ENCODE results near the gene SLC15A1.
A peak's percentile ranks its signal among the peaks of the same experiment; 100 is the strongest.

SLC15A1 gene

DNA sequence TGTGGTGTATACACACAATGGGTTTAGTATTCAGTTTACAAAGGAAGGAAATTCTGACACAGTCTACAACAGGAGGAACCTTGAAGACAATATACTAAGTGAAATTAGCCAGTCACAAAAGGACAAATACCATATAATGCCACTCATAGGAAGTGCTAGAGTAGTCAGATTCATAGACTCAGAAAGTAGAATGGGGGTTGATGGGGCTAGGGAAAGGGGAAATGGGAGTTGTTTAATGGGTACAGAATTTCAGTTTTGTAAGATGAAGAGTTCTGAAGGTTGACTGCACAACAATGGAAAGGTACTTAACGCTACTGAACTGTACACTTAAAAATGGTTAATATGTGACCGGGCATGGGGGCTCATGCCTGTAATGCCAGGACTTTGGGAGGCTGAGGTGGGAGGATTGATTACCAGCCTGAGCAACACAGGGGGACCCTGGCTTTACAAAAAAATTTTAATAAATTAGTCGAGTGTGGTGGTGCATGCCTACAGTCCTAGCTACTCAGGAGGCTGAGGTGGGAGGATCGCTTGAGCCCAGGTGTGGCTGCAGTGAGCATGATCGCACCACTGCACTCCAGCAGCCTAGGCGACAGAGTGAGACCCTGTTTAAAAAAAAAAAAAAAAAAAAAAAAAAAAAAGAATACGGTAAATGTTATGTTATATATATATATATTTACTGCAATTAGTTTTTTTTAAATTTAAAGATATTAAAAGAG, 45.0 kb downstream of the SLC15A1 start:
- no peak for ATAC-seq
- no peak for DNase-seq (ENCODE audit: low spot score in 2 of 2)
- no peak overlapping the region for H3K27ac Mint-ChIP-seq
- H3K36me3 Mint-ChIP-seq: no peaks in the 10 kb centered on the region
- H3K4me1 Mint-ChIP-seq: no peaks in the 10 kb centered on the region
- H3K4me3 Mint-ChIP-seq: no peak overlapping the region
- H3K9me3 Mint-ChIP-seq: peaks cover 2% of the 10 kb centered on the region

DNA sequence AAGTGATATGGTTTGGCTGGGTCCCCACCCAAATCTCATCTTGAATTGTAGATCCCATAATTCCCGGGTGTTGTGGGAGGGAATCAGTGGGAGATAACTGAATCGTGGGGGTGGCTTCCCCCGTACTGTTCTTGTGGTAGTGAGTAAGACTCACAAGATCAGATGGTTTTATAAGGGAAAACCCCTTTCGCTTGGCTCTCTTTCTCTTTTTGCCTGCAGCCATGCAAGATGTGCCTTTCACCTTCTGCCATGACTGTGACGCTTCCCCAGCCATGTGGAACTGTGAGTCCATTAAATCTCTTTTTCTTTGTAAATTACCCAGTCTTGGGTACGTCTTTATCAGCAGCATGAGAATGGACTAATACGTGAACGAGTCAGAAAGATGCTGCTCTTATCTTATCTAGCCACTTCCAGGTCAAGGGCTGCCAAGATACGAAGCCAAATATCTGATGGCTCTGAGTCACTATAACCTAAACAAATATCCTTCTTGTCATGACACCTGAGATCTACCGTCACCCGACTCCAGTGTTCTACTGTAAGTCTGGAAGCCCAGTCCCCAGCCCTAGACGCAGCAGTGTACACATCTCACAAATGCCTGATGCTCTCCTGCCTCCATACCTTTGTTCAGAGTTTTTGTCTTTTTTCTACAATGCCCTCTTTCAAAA, 45.9 kb downstream of the SLC15A1 start:
- ATAC-seq (no peak), DNase-seq (ENCODE audit: low spot score in 2 of 2) (no peak)
- Mint-ChIP-seq H3K27ac (no peak overlapping the region), H3K4me1 (no peaks in the 10 kb centered on the region), H3K36me3 (no peaks in the 10 kb centered on the region), H3K4me3 (no peak overlapping the region), H3K9me3 (peaks cover 2% of the 10 kb centered on the region)

DNA sequence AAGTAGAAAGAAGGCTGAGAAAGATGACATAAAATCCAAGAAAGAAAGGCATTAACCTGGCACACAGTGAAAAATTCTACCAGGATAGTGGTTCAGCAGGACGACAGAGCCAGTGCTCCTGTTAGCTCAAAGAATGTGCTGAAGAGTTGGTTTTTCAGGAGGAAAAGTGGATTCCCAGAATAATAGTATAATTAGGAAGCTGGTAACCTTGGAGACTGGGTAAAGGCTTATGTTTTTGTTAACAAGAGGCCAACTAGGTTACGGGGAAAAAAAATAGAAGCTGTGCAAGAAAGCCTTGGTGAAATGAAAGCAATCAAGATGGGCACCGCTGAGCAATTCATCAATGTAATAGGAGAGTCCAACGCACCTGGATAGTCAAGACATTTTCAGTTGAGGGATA, 54.7 kb downstream of the SLC15A1 start:
- Mint-ChIP-seq H3K36me3 (no peaks in the 10 kb centered on the region), H3K4me1 (no peaks in the 10 kb centered on the region), H3K4me3 (no peak overlapping the region), H3K9me3 (no peaks in the 10 kb centered on the region), H3K27ac (no peak overlapping the region)
- DNase-seq (ENCODE audit: low spot score in 2 of 2) (no peak), ATAC-seq (no peak)

DNA sequence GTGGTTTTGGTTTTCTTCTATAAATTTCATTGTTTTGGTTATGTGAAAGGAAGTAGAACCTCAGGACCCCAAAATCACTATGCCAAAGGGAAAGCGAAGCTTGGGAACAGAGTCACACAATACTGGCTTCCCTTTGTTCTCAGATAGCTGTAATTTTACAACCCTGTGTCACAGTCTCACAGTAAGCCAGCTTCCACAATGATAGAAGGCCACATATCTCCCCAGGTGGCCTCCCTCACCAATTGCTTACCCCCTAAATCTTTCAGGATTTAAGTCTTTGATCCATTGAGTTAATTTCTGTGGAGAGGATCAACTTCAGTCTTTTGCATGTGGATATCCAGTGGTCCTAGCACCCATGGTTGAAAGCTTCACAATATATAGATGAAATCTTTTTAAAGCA, 58.7 kb downstream of the SLC15A1 start:
- no peak for DNase-seq (ENCODE audit: low spot score in 2 of 2)
- Mint-ChIP-seq H3K36me3 (no peaks in the 10 kb centered on the region), H3K4me3 (no peak overlapping the region), H3K9me3 (no peaks in the 10 kb centered on the region), H3K27ac (no peak overlapping the region), H3K4me1 (no peaks in the 10 kb centered on the region)
- ATAC-seq: no peak

DNA sequence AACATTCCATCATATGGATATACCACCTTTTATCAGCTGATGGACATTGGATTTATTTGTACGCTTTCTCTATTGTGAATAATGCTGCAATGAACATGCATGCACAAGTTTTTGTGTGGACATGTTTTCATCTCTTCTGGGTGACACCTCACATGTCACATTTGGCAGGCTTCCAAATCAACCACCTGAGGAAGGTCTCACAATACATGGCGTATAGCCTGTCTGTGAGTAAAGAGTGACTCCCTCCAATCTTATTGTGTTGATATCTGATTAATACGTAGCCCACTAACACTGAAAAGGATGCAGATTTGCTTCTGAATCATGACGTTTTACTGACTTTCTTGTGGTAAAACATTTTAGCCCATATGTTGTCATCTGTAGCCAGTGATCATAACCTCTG, 61.1 kb downstream of the SLC15A1 start:
- no peak overlapping the region for H3K27ac Mint-ChIP-seq
- H3K4me3 Mint-ChIP-seq: no peak overlapping the region
- no peaks in the 10 kb centered on the region for H3K36me3 Mint-ChIP-seq
- ATAC-seq (no peak), DNase-seq (ENCODE audit: low spot score in 2 of 2) (no peak)
- H3K4me1 Mint-ChIP-seq: no peaks in the 10 kb centered on the region
- H3K9me3 Mint-ChIP-seq: no peaks in the 10 kb centered on the region

DNA sequence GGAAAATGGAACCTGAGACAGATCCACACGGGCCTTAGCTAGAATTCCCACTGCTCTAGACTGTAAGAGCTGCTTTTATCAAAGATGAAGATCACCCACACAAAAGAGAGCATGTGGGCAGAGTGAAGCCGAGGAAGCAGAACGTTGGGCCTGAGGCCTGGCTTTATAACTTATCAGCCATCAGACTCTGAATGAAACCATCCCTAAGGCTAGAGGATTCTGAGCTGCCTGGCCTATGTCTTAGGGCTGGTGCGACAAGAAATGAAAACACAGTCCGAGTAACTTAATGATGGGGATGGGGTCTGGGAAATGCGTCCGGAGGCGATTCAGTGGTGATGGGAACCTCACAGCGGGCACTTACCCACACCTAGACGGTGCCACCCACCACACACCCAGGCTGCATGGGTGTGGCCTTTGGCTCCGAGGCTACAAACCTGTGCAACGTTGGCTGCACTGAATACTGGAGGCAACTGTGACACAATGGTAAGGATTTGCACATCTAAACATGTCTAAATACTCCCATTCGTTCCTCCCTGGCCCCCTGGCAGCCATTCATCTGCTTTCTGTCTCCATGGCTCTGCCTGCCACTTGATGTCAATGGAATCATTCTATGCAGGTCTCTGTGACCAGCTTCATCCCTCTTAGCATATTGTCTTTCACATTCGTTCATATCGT, 62.0 kb downstream of the SLC15A1 start:
- DNase-seq (ENCODE audit: low spot score in 2 of 2) (no peak), ATAC-seq (no peak)
- Mint-ChIP-seq H3K27ac (no peak overlapping the region), H3K36me3 (no peaks in the 10 kb centered on the region), H3K4me3 (no peak overlapping the region), H3K4me1 (no peaks in the 10 kb centered on the region), H3K9me3 (no peaks in the 10 kb centered on the region)

DNA sequence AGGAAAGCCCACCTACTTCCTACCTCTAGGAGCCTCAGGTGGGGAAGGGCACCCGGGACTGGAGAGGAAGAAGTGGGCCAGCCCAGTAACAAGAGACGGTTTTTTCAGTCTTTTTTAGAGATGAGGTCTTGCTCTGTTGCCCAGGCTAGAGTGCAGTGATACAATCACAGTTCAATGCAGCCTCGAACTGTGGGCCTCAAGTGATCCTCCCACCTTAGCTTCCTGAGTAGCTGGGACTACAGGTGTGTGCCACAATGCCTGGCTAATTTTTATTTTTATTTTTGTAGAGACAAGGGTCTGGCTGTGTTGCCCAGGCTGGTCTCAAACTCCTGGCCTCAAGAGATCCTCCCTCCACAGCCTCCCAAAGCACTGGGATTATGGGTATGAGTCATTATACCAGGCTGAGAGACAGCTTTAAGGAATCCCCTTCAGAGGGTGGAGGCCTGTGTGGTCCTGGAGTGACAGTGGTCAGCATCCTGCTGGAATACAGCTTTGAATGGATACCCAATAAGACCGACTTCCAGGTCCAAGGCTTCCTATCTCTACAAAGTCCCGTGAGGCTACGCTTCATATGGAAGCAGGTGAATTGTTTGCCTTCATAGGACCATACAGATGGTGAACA, 63.0 kb downstream of the SLC15A1 start:
- Mint-ChIP-seq H3K9me3 (no peaks in the 10 kb centered on the region), H3K36me3 (no peaks in the 10 kb centered on the region), H3K4me3 (no peak overlapping the region), H3K27ac (no peak overlapping the region), H3K4me1 (no peaks in the 10 kb centered on the region)
- DNase-seq (ENCODE audit: low spot score in 2 of 2): no peak
- no peak for ATAC-seq

DNA sequence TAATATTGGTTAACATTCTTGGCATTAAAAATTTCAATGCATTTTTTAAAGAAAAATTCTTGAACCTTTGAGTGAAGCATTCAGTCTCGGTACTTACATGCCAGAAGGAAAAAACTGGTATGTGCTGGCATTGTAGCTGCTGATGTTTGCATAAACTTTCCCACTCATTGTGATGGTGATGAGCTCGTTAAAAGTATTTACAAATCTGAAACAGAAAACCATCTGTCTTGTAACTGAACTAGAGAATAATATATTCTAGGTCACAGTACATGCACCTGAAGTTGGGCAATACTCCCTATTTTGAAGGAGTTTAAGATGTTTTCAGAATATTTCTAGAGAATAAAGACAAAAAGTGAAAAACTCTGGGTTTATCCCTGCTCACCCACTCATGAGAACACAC, 64.1 kb downstream of the SLC15A1 start:
- no peaks in the 10 kb centered on the region for H3K36me3 Mint-ChIP-seq
- H3K4me1 Mint-ChIP-seq: no peaks in the 10 kb centered on the region
- DNase-seq (ENCODE audit: low spot score in 2 of 2) (no peak), ATAC-seq (no peak)
- H3K4me3 Mint-ChIP-seq: no peak overlapping the region
- H3K9me3 Mint-ChIP-seq: no peaks in the 10 kb centered on the region
- H3K27ac Mint-ChIP-seq: no peak overlapping the region

DNA sequence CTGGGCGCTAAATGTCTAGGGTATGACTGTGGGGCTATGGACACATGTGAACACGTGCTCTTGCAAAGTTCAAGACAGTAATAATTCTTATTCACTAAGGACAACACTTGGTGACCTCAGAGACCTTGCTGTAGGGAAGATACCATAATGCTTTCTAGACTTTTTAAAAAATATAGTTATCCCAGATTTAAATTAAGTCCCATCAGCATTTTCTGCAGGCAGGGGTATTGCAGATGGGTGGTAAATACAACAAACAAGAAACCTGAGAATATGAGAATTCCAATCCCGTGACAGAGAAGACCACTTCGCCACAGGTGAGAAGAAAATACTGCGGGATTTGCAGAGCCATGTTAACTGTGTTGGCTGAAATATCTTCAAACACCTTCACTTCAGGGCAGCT, 65.2 kb downstream of the SLC15A1 start:
- H3K4me3 Mint-ChIP-seq: no peak overlapping the region
- H3K27ac Mint-ChIP-seq: no peak overlapping the region
- no peaks in the 10 kb centered on the region for H3K9me3 Mint-ChIP-seq
- no peaks in the 10 kb centered on the region for H3K4me1 Mint-ChIP-seq
- no peak for ATAC-seq
- no peak for DNase-seq (ENCODE audit: low spot score in 2 of 2)
- no peaks in the 10 kb centered on the region for H3K36me3 Mint-ChIP-seq

DNA sequence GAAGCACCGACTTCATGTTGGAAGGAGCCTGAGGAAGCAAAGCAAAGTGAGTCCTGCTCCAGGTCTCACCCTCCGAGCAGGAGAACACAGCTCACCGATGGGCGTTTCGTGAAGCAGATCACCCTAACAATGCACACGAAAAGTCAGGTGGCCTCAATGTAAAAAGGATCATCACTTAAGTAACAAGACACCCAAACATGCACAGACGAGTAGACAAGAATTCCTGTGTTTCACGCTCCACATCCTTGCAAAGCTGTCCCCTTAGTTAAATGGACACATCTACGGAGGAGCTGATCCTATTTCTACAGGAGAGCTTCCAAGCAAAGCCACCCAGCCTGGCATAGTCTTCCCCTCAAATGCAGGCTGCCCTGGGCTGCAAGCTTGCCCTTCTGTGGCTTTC, 66.2 kb downstream of the SLC15A1 start:
- H3K4me1 Mint-ChIP-seq: no peaks in the 10 kb centered on the region
- H3K36me3 Mint-ChIP-seq: no peaks in the 10 kb centered on the region
- no peak for DNase-seq (ENCODE audit: low spot score in 2 of 2)
- H3K27ac Mint-ChIP-seq: no peak overlapping the region
- H3K9me3 Mint-ChIP-seq: no peaks in the 10 kb centered on the region
- ATAC-seq: no peak
- H3K4me3 Mint-ChIP-seq: no peak overlapping the region

DNA sequence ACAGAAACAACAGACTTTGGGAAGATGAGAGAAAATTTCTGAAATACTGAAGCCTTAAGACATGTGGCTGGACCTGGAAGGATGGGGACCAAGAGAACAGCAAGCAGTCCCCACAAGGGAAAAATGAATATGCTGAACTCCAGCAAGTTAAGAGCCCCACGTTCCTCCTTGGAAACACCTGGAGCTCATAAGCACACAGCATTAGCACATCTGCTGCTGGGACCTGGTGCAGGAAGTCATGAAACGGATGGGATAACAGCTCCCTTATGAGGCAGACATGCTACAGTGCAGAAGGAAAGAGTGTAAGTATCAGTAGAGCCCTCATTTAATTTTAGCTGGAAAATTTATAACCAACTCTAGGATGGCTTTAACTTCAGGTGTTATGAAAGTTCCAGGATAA, 67.3 kb downstream of the SLC15A1 start:
- Mint-ChIP-seq H3K4me1 (no peaks in the 10 kb centered on the region), H3K36me3 (no peaks in the 10 kb centered on the region), H3K27ac (no peak overlapping the region), H3K9me3 (no peaks in the 10 kb centered on the region), H3K4me3 (no peak overlapping the region)
- no peak for DNase-seq (ENCODE audit: low spot score in 2 of 2)
- ATAC-seq: no peak

DNA sequence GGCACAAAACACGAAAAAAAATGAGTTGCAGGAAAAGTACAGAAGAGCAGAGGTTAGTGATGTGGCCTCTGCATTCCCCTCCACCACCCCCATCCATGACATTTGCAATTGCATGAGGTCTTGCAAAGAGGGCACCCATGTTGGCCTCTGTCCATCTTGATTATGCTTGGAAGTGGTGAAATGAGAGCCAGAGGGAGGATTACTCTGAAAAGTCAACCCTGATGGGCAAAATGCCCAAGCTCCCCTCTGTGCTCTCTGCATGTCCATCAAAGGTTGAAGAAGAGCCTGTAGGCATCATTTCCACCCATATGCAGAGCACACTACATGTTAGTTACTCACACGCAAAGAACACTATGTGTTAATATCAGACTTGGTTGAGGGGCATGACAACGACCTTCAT, 71.4 kb downstream of the SLC15A1 start:
- H3K4me3 Mint-ChIP-seq: no peak overlapping the region

DNA sequence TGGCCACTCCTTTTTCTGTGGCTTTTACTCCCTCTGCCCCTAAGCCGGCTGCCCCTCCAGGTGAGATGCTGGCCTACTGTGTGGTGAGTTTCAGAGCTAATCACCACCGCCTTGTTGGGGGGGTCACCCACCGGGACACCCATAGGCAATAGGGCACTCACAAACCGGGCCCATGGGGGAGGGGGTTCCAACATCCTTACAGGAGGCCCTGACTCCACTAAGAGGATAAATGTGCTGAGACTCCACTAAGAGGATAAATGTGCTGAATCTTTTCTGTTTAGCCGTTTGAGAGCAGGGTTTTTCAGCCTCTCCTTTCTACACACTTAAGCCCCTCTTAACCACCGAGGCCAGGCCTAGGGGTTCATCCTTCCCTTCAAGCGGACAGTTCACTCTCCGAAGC, 73.7 kb downstream of the SLC15A1 start:
- no peaks in the 10 kb centered on the region for H3K36me3 Mint-ChIP-seq
- DNase-seq (ENCODE audit: low spot score in 2 of 2) (no peak), ATAC-seq (no peak)
- no peak overlapping the region for H3K4me3 Mint-ChIP-seq
- no peaks in the 10 kb centered on the region for H3K9me3 Mint-ChIP-seq
- no peak overlapping the region for H3K27ac Mint-ChIP-seq
- H3K4me1 Mint-ChIP-seq: no peaks in the 10 kb centered on the region

More for the DNA sequence above, 71.4 kb downstream of the SLC15A1 start:
- Mint-ChIP-seq H3K4me1 (no peaks in the 10 kb centered on the region), H3K9me3 (no peaks in the 10 kb centered on the region), H3K36me3 (no peaks in the 10 kb centered on the region), H3K27ac (no peak overlapping the region)
- ATAC-seq (no peak), DNase-seq (ENCODE audit: low spot score in 2 of 2) (no peak)

DNA sequence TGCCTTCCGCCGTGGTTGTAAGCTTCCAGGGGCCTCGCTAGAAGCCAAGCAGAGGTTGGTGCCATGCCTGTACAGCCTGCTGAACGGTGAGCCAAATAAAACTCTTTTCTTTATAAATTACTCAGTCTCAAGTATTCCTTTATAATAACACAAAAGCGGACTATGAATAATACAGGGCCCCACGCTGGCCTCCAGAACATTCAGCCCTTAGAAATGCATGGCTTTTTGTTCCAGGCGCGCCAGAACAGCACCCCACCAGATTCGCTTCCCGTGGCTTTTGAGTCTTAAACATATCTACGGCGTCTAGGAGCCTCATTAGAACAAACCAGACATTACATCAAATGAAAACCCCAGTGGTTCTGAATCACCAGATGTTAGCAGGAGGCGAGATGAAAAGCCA, 75.1 kb downstream of the SLC15A1 start:
- ATAC-seq: no peak
- no peak for DNase-seq (ENCODE audit: low spot score in 2 of 2)
- Mint-ChIP-seq H3K27ac (no peak overlapping the region), H3K4me3 (no peak overlapping the region), H3K36me3 (no peaks in the 10 kb centered on the region), H3K9me3 (no peaks in the 10 kb centered on the region), H3K4me1 (no peaks in the 10 kb centered on the region)

DNA sequence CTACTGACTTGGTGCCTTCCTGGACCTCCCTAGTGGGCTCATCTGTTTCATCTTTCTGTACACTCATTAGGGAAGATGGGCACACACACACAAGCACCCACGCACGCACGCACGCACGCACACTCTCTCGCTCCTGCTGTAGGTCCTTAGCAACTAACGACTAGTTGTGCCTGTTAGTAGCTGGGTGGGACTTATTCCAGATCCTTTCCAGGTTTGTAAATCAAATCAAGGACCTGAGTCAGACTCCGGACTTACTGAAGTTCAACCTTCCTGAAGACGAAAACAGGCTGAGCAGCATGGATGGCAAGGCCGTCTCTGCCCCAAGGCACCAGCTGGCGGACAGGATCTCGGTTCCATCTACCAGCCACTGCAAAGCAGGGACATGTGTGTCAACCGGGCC, 76.2 kb downstream of the SLC15A1 start:
- DNase-seq (ENCODE audit: low spot score in 2 of 2) (no peak), ATAC-seq (no peak)
- Mint-ChIP-seq H3K4me3 (no peak overlapping the region), H3K9me3 (no peaks in the 10 kb centered on the region), H3K27ac (no peak overlapping the region), H3K36me3 (no peaks in the 10 kb centered on the region), H3K4me1 (no peaks in the 10 kb centered on the region)

DNA sequence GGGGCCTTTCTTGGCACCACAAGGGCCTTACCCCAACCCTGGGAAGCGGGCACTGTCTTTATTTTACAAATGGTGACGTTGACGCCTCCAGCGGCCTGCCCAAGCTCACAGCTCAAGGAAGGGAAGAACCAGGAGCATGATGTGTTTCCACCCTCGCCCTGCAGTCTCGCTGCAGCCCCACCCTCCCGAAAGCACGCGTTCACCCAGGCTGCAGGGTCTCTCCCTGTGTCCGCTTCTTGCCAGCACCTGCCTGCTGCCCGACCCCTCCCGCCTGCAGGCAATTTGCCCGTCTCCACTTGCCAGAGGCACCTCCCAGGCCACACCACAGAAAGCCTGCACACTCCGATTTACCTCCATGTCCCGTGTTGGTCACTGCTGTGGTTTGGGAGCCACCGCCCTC, 76.6 kb downstream of the SLC15A1 start:
- Mint-ChIP-seq H3K27ac (peak overlapping the region; percentile 67), H3K4me3 (no peak overlapping the region), H3K36me3 (no peaks in the 10 kb centered on the region), H3K4me1 (no peaks in the 10 kb centered on the region), H3K9me3 (no peaks in the 10 kb centered on the region)
- ATAC-seq (no peak), DNase-seq (ENCODE audit: low spot score in 2 of 2) (no peak)

Data from stimulated activated effector memory CD8-positive, alpha-beta T cell treated with anti-CD3 and anti-CD28 coated beads, Interleukin-12 subunit alpha, Interleukin-12 subunit beta, amount 100 ng/mL, for 72 hours (primary cell).